HL-60/S4 (cell line): ENCODE data around the gene CACNA1A.

Experiments
- in situ Hi-C: fragments of 300-500 bp; cut with MboI; formaldehyde crosslinking; loops from 2 replicates; pipeline ENCODE4 v1.14.3; 2022; ENCODE audit warnings: low sequenced_read_pairs

Gene CACNA1A

DNA sequence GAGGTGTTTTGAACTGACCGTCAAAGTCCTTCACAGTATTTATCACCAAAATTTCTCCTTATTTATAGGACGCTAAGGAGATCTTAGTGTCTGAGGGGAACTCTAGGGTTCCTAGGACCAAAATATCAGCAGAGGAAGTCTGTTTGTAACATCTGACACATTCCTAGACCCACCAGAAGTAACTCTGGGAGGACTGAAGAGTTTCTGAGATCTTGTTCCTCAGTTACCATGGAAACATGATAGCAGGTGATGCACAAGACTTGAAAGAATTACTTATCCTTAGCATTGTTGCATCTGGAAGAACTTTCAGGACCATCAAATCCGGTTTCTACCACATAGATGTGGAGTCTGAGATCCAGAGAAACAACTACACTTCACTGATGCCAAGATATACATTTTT is 191.5 kb downstream of the CACNA1A start:
- in situ Hi-C loops, result no loop called here

- in situ Hi-C loops, result no loop called here
Measured at GRCh38 chr19:13313875-13314274, 192.4 kb downstream of the CACNA1A start.

GRCh38 chr19:13309864-13310263 is 196.4 kb downstream of the CACNA1A start:
- in situ Hi-C loops, result no loop called here

- in situ Hi-C loops, result no loop called here
Measured at GRCh38 chr19:13303381-13304129, 202.7 kb downstream of the CACNA1A start.

- in situ Hi-C loops, result no loop called here
Measured at GRCh38 chr19:13302526-13303270, 203.6 kb downstream of the CACNA1A start.

- in situ Hi-C loops, result no loop called here
Measured at GRCh38 chr19:13301627-13302334, 204.5 kb downstream of the CACNA1A start.

DNA sequence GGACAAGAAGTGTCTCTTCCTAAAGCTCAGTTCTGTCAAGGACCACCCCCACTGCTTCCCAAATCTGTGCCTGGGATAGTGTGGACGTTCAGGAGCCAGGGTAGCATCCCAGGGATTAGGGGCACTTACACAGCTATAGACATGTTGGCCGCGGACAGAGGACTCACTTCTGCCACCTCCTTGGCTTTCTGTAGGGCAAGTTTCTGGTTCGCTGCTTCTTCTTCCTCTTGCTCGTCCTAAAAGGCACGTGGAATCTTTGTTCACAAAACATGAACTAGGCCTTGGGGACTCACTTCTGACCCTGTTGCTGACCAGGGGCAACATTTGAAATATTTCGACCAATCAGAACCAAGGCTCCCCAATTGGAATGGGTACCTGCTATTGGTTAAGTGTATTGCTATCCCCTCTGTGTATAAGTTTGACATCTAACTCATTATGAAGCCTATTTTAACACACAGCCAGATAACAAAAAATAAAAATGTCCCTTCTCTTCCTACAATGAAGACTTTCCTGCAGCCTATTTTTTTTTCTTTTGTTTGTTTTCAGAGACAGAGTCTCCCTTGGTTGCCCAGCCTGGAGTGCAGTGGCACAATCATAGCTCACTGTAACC is 205.8 kb downstream of the CACNA1A start:
- in situ Hi-C loops, result no loop called here

- in situ Hi-C loops, result loop anchor here (25.0 kb wide), 1 partner anchor 562 kb away; no protein-coding TSS in a partner anchor
Measured at GRCh38 chr19:13299838-13300237, 206.4 kb downstream of the CACNA1A start.

GRCh38 chr19:13298565-13299481 is 207.5 kb downstream of the CACNA1A start:
- in situ Hi-C loops, result loop anchor here (25.0 kb wide), 1 partner anchor 563 kb away; no protein-coding TSS in a partner anchor

GRCh38 chr19:13297023-13297422 is 209.3 kb downstream of the CACNA1A start:
- in situ Hi-C loops, result loop anchor here (25.0 kb wide), 1 partner anchor 565 kb away; no protein-coding TSS in a partner anchor

- in situ Hi-C loops, result loop anchor here (25.0 kb wide), 1 partner anchor 567 kb away; no protein-coding TSS in a partner anchor
Measured at GRCh38 chr19:13294812-13295567, 211.3 kb downstream of the CACNA1A start.

- in situ Hi-C loops, result loop anchor here (25.0 kb wide), 1 partner anchor 570 kb away; no protein-coding TSS in a partner anchor
Measured at GRCh38 chr19:13291913-13292312, 214.4 kb downstream of the CACNA1A start.

GRCh38 chr19:13290741-13291140 is 215.5 kb downstream of the CACNA1A start:
- in situ Hi-C loops, result loop anchor here (25.0 kb wide), 1 partner anchor 572 kb away; no protein-coding TSS in a partner anchor

GRCh38 chr19:13289295-13289694 is 217.0 kb downstream of the CACNA1A start:
- in situ Hi-C loops, result loop anchor here (25.0 kb wide), 1 partner anchor 573 kb away; no protein-coding TSS in a partner anchor

DNA sequence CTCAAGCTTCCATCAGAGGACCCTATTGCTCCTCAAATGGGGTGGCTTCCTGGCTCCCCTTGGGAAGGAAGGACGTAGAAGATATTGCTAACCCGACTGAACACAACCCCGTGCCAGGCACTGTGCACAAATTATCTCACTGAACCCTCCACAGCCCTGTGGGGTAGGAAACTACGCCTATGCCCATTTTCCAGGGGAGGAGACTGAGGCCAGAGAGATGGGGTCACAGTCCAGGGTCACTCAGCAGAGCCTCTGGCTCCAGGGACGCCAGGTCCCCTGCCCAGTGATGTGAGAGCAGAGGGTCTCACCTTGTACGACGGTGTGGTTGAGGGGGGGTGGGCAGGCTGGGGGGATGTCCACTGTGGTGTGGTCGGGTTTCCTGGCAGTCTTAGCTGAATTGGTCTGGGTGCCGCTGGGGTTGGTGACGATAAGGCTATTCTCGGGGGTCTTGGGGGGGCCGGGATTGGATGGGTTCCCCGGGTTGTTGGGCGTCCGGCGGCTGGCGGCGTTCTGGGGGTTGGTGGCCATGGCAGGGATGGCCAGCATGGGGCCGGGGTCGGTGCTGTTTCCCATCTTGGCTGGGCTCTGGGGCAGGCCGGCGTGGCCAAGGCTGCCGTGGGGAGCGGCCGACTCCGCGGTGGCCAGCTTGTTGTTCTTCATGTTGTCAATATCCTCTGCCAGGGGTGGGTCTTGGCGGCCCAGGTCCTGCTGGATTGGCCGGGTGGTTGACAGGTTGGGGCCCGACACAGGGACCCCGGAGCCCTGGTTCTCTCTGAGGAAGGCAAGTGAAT is 219.9 kb downstream of the CACNA1A start:
- in situ Hi-C loops, result loop anchor here (25.0 kb wide), 1 partner anchor 576 kb away; no protein-coding TSS in a partner anchor

DNA sequence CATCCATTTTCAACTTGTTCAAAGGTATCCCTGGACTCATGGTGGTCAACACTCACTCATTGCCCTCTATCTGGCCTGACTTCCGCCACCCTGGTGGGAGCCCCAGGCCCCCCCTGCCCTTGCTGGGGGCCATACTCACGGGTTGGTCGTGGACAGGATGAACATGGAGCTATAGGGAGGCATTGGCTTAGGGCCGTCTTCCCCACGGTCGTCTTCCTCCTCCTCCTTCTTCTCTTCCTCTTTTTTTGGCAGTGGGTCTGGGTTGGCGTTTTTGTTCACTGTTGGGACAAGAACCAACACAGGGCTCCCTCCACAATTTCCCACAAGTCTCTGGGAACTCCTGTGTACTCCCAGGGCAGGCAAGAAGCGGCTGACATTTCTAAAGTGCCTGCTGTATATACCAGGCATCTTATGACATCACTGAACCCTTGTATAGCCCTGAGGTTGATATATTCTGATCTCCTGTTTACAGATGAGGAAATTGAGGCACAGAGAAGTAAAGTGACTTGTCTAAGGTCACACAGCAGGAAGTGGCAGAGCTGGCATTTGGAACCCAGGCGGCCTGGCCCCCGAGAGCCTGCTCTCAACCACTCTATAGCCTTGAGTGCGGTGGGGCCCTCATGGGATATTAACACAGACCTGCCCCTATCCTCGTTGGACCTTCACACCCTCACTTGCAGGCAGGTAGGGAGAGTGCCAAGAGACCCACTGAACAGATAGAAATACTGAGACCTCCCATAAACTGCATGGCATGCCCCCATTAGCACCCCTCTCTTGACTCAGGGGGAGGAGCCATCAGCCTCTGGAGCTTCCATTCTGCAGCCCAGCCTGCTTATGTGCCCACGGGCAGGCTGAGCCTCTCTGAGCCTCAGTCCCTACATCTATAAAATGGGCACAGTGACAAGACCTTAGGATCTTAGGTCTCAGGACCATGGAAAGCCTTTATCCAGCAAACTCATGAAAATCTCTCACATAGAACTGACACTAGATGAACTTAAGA is 221.1 kb downstream of the CACNA1A start:
- in situ Hi-C loops, result loop anchor here (25.0 kb wide), 1 partner anchor 577 kb away; no protein-coding TSS in a partner anchor

GRCh38 chr19:13283871-13284270 is 222.4 kb downstream of the CACNA1A start:
- in situ Hi-C loops, result loop anchor here (25.0 kb wide), 1 partner anchor 578 kb away; no protein-coding TSS in a partner anchor
